Measurements from ENCODE around the gene APOC3.

GRCh38 chr11:116873381-116873780 lies 43.7 kb downstream of the APOC3 start:
- TF ChIP-seq, protein P1, sequence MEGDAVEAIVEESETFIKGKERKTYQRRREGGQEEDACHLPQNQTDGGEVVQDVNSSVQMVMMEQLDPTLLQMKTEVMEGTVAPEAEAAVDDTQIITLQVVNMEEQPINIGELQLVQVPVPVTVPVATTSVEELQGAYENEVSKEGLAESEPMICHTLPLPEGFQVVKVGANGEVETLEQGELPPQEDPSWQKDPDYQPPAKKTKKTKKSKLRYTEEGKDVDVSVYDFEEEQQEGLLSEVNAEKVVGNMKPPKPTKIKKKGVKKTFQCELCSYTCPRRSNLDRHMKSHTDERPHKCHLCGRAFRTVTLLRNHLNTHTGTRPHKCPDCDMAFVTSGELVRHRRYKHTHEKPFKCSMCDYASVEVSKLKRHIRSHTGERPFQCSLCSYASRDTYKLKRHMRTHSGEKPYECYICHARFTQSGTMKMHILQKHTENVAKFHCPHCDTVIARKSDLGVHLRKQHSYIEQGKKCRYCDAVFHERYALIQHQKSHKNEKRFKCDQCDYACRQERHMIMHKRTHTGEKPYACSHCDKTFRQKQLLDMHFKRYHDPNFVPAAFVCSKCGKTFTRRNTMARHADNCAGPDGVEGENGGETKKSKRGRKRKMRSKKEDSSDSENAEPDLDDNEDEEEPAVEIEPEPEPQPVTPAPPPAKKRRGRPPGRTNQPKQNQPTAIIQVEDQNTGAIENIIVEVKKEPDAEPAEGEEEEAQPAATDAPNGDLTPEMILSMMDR (IDR thresholded peaks at IDR 0.05) = no peak
- TF ChIP-seq POLR2AphosphoS5 (IDR thresholded peaks at IDR 0.05) = no peak

Measured in prostate gland (tissue), 2 donors.